Measurements from ENCODE around the gene CHML. TPM values are rescaled to one million over a fixed set of nuclear protein-coding genes. Genes with fewer than 3 reads are reported as not detected.

CHML gene
- total RNA-seq, 1 donor from 2014 or later, result 43.6 TPM

DNA sequence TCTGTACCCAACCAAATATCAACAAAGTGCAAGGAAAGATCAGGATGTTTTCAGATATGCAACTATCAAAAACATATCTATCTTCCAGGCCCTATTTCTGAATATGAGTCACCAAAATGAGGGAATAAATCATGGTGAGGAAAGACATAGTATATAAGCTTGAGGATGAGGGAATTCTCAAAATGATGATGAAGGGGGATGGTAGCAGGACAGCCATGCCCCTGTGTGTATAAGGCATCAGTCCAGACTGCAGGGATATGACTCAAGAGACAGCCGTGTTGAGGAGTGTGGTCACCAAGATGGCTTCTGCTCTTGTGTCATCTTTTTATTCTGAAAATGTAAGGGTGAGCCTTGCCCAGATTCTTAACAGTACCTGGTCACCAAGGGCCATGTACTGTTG is 7.5 kb upstream of the CHML start:
- Histone ChIP-seq H3K4me2 (no peak overlapping the region), H2AFZ (replicated peaks) (no peak overlapping the region), H4K20me1 (ENCODE audit: low read depth) (no peaks in the 10 kb centered on the region), H3K4me3 (no peak overlapping the region), H3K9me3 (ENCODE audit: low read depth) (no peaks in the 10 kb centered on the region), H3K4me1 (no peaks in the 10 kb centered on the region), H3K27me3 (no peaks in the 10 kb centered on the region), H3K27ac (no peak overlapping the region), H3K9ac (no peak overlapping the region), H3F3A (ENCODE audit: low read depth) (no peaks in the 10 kb centered on the region), H3K36me3 (no peaks in the 10 kb centered on the region), H3K79me2 (ENCODE audit: low read depth) (no peaks in the 10 kb centered on the region)
- no peaks in the 10 kb centered on the region for H3K4me1 Mint-ChIP-seq
- DNase-seq (ENCODE audit: low spot score), result no peak
- H3K27me3 Mint-ChIP-seq (ENCODE audit: insufficient read depth, low read depth), result peaks cover 3% of the 10 kb centered on the region
- peaks cover 5% of the 10 kb centered on the region for H3K9me3 Mint-ChIP-seq
- no peak for TF ChIP-seq CTCF (IDR thresholded peaks at IDR 0.05)
- no peak for TF ChIP-seq EZH2 (IDR thresholded peaks at IDR 0.05)
- no peak for TF ChIP-seq EZH2phosphoT487 (IDR thresholded peaks at IDR 0.05)
- H3K4me3 Mint-ChIP-seq, result no peak overlapping the region
- no peaks in the 10 kb centered on the region for H3K36me3 Mint-ChIP-seq
- no peak overlapping the region for H3K27ac Mint-ChIP-seq

GRCh38 chr1:241646201-241646600 is 6.0 kb upstream of the CHML start:
- H3K27ac ChIP-seq, result no peak overlapping the region
- no peak overlapping the region for H3K9ac ChIP-seq
- Mint-ChIP-seq H3K9me3 (peaks cover 15% of the 10 kb centered on the region), H3K36me3 (no peaks in the 10 kb centered on the region), H3K4me1 (no peaks in the 10 kb centered on the region), H3K27ac (no peak overlapping the region), H3K4me3 (no peak overlapping the region), H3K27me3 (ENCODE audit: insufficient read depth, low read depth) (peaks cover 5% of the 10 kb centered on the region)
- TF ChIP-seq EZH2phosphoT487 (IDR thresholded peaks at IDR 0.05) (no peak), EZH2 (IDR thresholded peaks at IDR 0.05) (no peak), CTCF (IDR thresholded peaks at IDR 0.05) (no peak)
- H2AFZ ChIP-seq (replicated peaks), result no peak overlapping the region
- DNase-seq (ENCODE audit: low spot score), result no peak
- no peaks in the 10 kb centered on the region for H4K20me1 ChIP-seq (ENCODE audit: low read depth)
- no peaks in the 10 kb centered on the region for H3K27me3 ChIP-seq
- H3K4me2 ChIP-seq, result no peak overlapping the region
- H3K4me3 ChIP-seq, result no peak overlapping the region
- H3K36me3 ChIP-seq, result no peaks in the 10 kb centered on the region
- no peaks in the 10 kb centered on the region for H3K9me3 ChIP-seq (ENCODE audit: low read depth)
- H3K4me1 ChIP-seq, result no peaks in the 10 kb centered on the region
- no peaks in the 10 kb centered on the region for H3F3A ChIP-seq (ENCODE audit: low read depth)
- no peaks in the 10 kb centered on the region for H3K79me2 ChIP-seq (ENCODE audit: low read depth)

- H2AFZ ChIP-seq (replicated peaks), result no peak overlapping the region
- TF ChIP-seq EZH2 (IDR thresholded peaks at IDR 0.05) (no peak), EZH2phosphoT487 (IDR thresholded peaks at IDR 0.05) (no peak), CTCF (IDR thresholded peaks at IDR 0.05) (no peak)
- no peaks in the 10 kb centered on the region for H3K79me2 ChIP-seq (ENCODE audit: low read depth)
- no peak overlapping the region for H3K4me2 ChIP-seq
- Mint-ChIP-seq H3K4me1 (peaks cover 3% of the 10 kb centered on the region), H3K27me3 (ENCODE audit: insufficient read depth, low read depth) (peaks cover 5% of the 10 kb centered on the region), H3K27ac (no peak overlapping the region), H3K9me3 (peaks cover 18% of the 10 kb centered on the region), H3K4me3 (no peak overlapping the region), H3K36me3 (peaks cover 3% of the 10 kb centered on the region)
- H3K4me3 ChIP-seq, result no peak overlapping the region
- no peaks in the 10 kb centered on the region for H3K4me1 ChIP-seq
- no peaks in the 10 kb centered on the region for H3F3A ChIP-seq (ENCODE audit: low read depth)
- no peak overlapping the region for H3K9ac ChIP-seq
- H3K9me3 ChIP-seq (ENCODE audit: low read depth), result no peaks in the 10 kb centered on the region
- H3K27ac ChIP-seq, result no peak overlapping the region
- DNase-seq (ENCODE audit: low spot score), result no peak
- no peaks in the 10 kb centered on the region for H3K36me3 ChIP-seq
- H3K27me3 ChIP-seq, result no peaks in the 10 kb centered on the region
- H4K20me1 ChIP-seq (ENCODE audit: low read depth), result no peaks in the 10 kb centered on the region
Observed at GRCh38 chr1:241645199-241645598, 5.0 kb upstream of the CHML start.
